Stimulated activated effector memory CD8-positive, alpha-beta T cell treated with anti-CD3 and anti-CD28 coated beads, Interleukin-12 subunit alpha, Interleukin-12 subunit beta, amount 100 ng/mL, for 72 hours (primary cell): ENCODE results near the gene TESK1.
"Not testable (repeated sequence)": the region's sequence is repeated elsewhere in the genome, so short reads cannot be mapped to it uniquely, and the experiment has no call there.

Source experiments
- ATAC-seq: fragments of 150-1000 bp; cut with Tn5 transposase; 2 replicates; pipeline ENCODE4 v1.10.0; 2021
- DNase-seq, 2 donors: peaks; one replicate each; pipeline ENCODE4 v3.0.0; 2021 to 2022; ENCODE audit warnings: low spot score in 2 of 2
- H3K27ac Mint-ChIP-seq: one replicate; pipeline ENCODE4 v1.8.0; 2022; ENCODE audit warnings: mild to moderate bottlenecking, mixed read lengths
- H3K36me3 Mint-ChIP-seq: one replicate; pipeline ENCODE4 v1.8.0; 2022; ENCODE audit warnings: mild to moderate bottlenecking, mixed read lengths
- H3K4me1 Mint-ChIP-seq: one replicate; pipeline ENCODE4 v1.8.0; 2022; ENCODE audit warnings: mixed read lengths
- H3K4me3 Mint-ChIP-seq: one replicate; pipeline ENCODE4 v1.8.0; 2022; ENCODE audit warnings: mild to moderate bottlenecking, mixed read lengths
- H3K9me3 Mint-ChIP-seq: one replicate; pipeline ENCODE4 v1.8.0; 2022; ENCODE audit warnings: mixed read lengths

The TESK1 gene

GRCh38 chr9:35569206-35569605 is 35.9 kb upstream of the TESK1 start:
- Mint-ChIP-seq H3K4me3 (no peak overlapping the region), H3K4me1 (peaks cover 49% of the 10 kb centered on the region), H3K36me3 (peaks cover 7% of the 10 kb centered on the region), H3K27ac (peak overlapping the region; percentile 94), H3K9me3 (no peaks in the 10 kb centered on the region)
- ATAC-seq (no peak), DNase-seq (no peak)

GRCh38 chr9:35570709-35571504 is 34.2 kb upstream of the TESK1 start:
- H3K27ac Mint-ChIP-seq: peak overlapping the region; percentile 94
- DNase-seq (peak; percentile 25 to 74), ATAC-seq (peak; percentile 97)
- peak overlapping the region; percentile 57 for H3K4me3 Mint-ChIP-seq
- no peaks in the 10 kb centered on the region for H3K9me3 Mint-ChIP-seq
- peaks cover 46% of the 10 kb centered on the region for H3K4me1 Mint-ChIP-seq
- peaks cover 7% of the 10 kb centered on the region for H3K36me3 Mint-ChIP-seq

DNA sequence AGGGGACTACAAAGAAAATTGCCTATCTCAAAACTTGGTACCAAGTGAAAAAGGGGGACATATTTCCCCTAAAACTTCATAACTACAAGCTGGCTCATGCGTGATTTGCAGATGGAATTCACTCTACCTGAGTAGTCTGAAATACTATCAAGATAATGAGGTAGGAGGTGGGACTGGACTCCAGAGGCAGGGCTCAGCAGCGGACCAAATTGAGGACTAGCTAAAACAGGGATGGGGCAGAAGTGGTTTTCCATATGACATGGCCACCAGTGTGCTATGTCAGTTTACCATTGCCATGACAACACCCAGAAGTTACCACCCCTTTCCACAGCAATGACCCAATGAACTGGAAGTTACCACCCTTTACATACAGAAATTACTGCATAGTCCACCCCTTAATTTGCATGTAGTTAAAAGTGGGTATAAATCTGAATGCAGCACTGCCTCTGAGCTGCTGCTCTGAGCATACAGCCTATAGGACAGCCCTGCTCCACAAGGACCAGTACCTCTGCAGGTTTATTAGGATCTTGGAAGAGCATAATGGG is 30.4 kb upstream of the TESK1 start:
- H3K4me3 Mint-ChIP-seq: no peak overlapping the region
- ATAC-seq (no peak), DNase-seq (no peak)
- H3K27ac Mint-ChIP-seq: peak overlapping the region; percentile 5
- H3K36me3 Mint-ChIP-seq: peaks cover 7% of the 10 kb centered on the region
- peaks cover 34% of the 10 kb centered on the region for H3K4me1 Mint-ChIP-seq
- peaks cover 7% of the 10 kb centered on the region for H3K9me3 Mint-ChIP-seq

GRCh38 chr9:35575478-35575877 is 29.6 kb upstream of the TESK1 start:
- peaks cover 7% of the 10 kb centered on the region for H3K36me3 Mint-ChIP-seq
- peaks cover 35% of the 10 kb centered on the region for H3K4me1 Mint-ChIP-seq
- peak overlapping the region; percentile 5 for H3K27ac Mint-ChIP-seq
- ATAC-seq (no peak), DNase-seq (no peak)
- no peak overlapping the region for H3K4me3 Mint-ChIP-seq
- peaks cover 11% of the 10 kb centered on the region for H3K9me3 Mint-ChIP-seq

- Mint-ChIP-seq H3K9me3 (peaks cover 17% of the 10 kb centered on the region), H3K4me1 (peaks cover 24% of the 10 kb centered on the region), H3K36me3 (peaks cover 8% of the 10 kb centered on the region), H3K27ac (no peak overlapping the region), H3K4me3 (no peak overlapping the region)
- no peak for ATAC-seq
- DNase-seq: no peak
These were observed 27.6 kb upstream of the TESK1 start for GRCh38 chr9:35577486-35577885.

- H3K4me1 Mint-ChIP-seq: peaks cover 20% of the 10 kb centered on the region
- peaks cover 8% of the 10 kb centered on the region for H3K36me3 Mint-ChIP-seq
- peaks cover 17% of the 10 kb centered on the region for H3K9me3 Mint-ChIP-seq
- ATAC-seq: peak; percentile 98
- peak overlapping the region; percentile 78 for H3K27ac Mint-ChIP-seq
- H3K4me3 Mint-ChIP-seq: no peak overlapping the region
- DNase-seq: no peak
These were observed 25.9 kb upstream of the TESK1 start for GRCh38 chr9:35579130-35579529.

GRCh38 chr9:35579659-35580227 is 25.3 kb upstream of the TESK1 start:
- DNase-seq, ATAC-seq, H3K36me3 Mint-ChIP-seq: not testable (repeated sequence)
- peak overlapping the region; percentile 0 for H3K4me3 Mint-ChIP-seq
- H3K4me1 Mint-ChIP-seq: peaks cover 20% of the 10 kb centered on the region
- H3K9me3 Mint-ChIP-seq: peaks cover 17% of the 10 kb centered on the region
- peak overlapping the region; percentile 78 for H3K27ac Mint-ChIP-seq

- Mint-ChIP-seq H3K9me3 (peaks cover 15% of the 10 kb centered on the region), H3K4me1 (peaks cover 27% of the 10 kb centered on the region)
- not testable (repeated sequence) for H3K4me3 Mint-ChIP-seq, H3K36me3 Mint-ChIP-seq, DNase-seq, ATAC-seq, H3K27ac Mint-ChIP-seq
These were observed 21.5 kb upstream of the TESK1 start for GRCh38 chr9:35583521-35583920.

GRCh38 chr9:35584681-35585080 is 20.4 kb upstream of the TESK1 start:
- ATAC-seq, DNase-seq, H3K4me3 Mint-ChIP-seq, H3K36me3 Mint-ChIP-seq, H3K27ac Mint-ChIP-seq: not testable (repeated sequence)
- peaks cover 21% of the 10 kb centered on the region for H3K4me1 Mint-ChIP-seq
- H3K9me3 Mint-ChIP-seq: peaks cover 10% of the 10 kb centered on the region

DNA sequence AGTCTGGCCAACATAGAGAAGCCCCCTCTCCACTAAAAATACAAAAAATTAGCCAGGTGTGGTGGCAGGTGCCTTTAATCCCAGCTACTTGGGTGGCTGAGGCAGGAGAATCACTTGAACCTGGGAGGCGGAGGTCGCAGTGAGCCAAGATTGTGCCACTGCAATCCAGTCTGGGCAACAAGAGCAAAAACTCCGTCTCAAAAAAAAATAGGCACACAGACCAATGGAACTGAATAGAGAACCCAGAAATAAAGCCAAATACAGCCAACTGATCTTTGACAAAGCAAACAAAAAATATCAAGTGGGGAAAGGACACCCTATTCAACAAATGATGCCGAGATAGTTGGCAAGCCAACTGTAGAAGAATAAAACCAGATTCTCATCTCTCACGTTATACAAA is 16.6 kb upstream of the TESK1 start:
- not testable (repeated sequence) for H3K4me1 Mint-ChIP-seq, H3K36me3 Mint-ChIP-seq

GRCh38 chr9:35593581-35593980 is 11.5 kb upstream of the TESK1 start:
- Mint-ChIP-seq H3K27ac (no peak overlapping the region), H3K36me3 (no peaks in the 10 kb centered on the region), H3K9me3 (peaks cover 9% of the 10 kb centered on the region), H3K4me3 (no peak overlapping the region), H3K4me1 (no peaks in the 10 kb centered on the region)
- DNase-seq: no peak
- no peak for ATAC-seq

More for the DNA sequence above, 16.6 kb upstream of the TESK1 start:
- DNase-seq, H3K9me3 Mint-ChIP-seq, H3K27ac Mint-ChIP-seq, ATAC-seq, H3K4me3 Mint-ChIP-seq: not testable (repeated sequence)

- DNase-seq (no peak), ATAC-seq (no peak)
- peaks cover 9% of the 10 kb centered on the region for H3K9me3 Mint-ChIP-seq
- H3K4me3 Mint-ChIP-seq: no peak overlapping the region
- no peak overlapping the region for H3K27ac Mint-ChIP-seq
- no peaks in the 10 kb centered on the region for H3K4me1 Mint-ChIP-seq
- no peaks in the 10 kb centered on the region for H3K36me3 Mint-ChIP-seq
These were observed 10.6 kb upstream of the TESK1 start for GRCh38 chr9:35594471-35594870.

DNA sequence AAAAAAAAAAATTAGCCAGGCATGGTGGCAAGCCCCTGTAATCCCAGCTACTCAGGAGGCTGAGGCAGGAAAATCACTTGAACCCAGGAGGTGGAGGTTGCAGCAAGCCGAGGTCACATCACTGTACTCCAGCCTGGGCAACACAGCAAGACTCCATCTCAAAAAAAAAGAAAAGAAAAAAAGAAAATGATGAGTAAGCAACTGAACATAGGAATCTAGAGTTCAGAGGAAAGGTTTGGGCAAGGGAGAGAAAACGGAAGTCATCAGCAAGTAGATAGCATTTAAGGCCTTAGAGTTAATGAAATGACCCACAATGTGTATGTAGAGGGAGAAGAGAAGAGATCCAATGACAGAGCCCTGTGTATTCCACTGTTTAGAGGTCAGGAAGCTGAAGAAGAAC is 8.2 kb upstream of the TESK1 start:
- H3K4me3 Mint-ChIP-seq, H3K9me3 Mint-ChIP-seq, ATAC-seq, H3K27ac Mint-ChIP-seq, H3K36me3 Mint-ChIP-seq, DNase-seq, H3K4me1 Mint-ChIP-seq: not testable (repeated sequence)

- no peak for ATAC-seq
- Mint-ChIP-seq H3K9me3 (no peaks in the 10 kb centered on the region), H3K27ac (no peak overlapping the region), H3K4me1 (peaks cover 18% of the 10 kb centered on the region), H3K36me3 (peaks cover 9% of the 10 kb centered on the region), H3K4me3 (no peak overlapping the region)
- DNase-seq: no peak
These were observed 6.0 kb upstream of the TESK1 start for GRCh38 chr9:35598866-35599590.

DNA sequence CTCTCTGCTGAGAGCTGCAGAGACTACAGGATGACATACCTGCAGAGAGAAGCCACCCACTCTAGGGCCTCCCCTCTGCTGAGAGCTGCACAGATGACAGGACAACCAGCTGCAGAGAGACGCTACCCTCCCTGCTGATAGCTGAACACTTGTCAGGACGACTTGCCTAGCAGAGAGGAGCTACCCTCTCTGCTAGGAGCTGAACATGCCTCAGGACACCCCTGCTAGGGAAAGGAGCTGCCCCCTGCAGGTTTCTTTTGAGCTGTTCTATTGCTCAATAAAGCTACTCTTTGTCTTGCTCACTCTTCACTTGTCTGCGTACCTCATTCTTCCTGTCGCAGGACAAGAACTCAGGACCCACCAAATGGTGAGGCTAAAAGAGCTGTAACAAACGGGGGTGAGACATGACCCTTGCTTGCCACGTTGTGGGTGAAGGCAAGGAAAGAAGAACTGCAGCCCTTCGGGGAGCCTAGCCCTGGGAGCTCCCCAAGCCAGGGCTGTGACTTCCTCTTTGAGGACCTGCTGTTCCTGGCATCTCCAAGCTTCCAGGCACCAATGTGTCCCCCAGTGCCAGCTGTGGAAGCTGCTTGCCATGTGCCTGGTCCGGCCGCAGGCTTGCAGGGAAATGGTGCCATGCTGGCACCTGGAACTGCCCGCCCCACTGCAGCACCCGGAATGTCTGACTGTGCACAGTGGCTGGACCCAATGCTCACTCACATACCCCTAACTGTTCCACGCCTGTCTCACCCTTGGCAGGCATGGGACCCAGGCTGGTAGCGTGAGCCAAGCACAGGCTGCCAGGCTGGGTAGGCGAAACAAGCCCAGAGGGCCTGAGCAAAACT is 5.1 kb upstream of the TESK1 start:
- Mint-ChIP-seq H3K27ac (no peak overlapping the region), H3K36me3 (peaks cover 19% of the 10 kb centered on the region), H3K4me3 (no peak overlapping the region), H3K4me1 (peaks cover 25% of the 10 kb centered on the region), H3K9me3 (no peaks in the 10 kb centered on the region)
- ATAC-seq: no peak
- no peak for DNase-seq
